Endothelial cell of umbilical vein (primary cell): Measurements from ENCODE around the gene WWC1. TPM values are rescaled to one million over a fixed set of nuclear protein-coding genes. Genes with fewer than 3 reads are reported as not detected.

Experiments
- BruUV-seq: library from RNA; stranded (reverse); fragments of 400-500 nt; replicated peaks from 2 replicates; lab custom pipeline; 2021; lab: Mats Ljungman, UMichigan
- CTCF ChIA-PET: fragments of 300-600, 350-600 bp; sonication (Branson Sonifier 250); formaldehyde crosslinking; loops from one replicate; lab custom pipeline; 2021; ENCODE audit warnings: antibody characterized with exemption, inconsistent platforms; lab: Charles Lee
- POLR2A ChIA-PET: fragments of 300-600, 350-600 bp; sonication (Branson Sonifier 250); formaldehyde crosslinking; loops from one replicate; lab custom pipeline; 2021; ENCODE audit warnings: antibody characterized with exemption, inconsistent platforms; lab: Charles Lee
- DNase-seq: peaks from one replicate; pipeline ENCODE4 v3.0.0-alpha.2; 2011; ENCODE audit warnings: low read depth, low spot score
- FAIRE-seq: peaks from 2 replicates; lab custom pipeline; 2011; peaks lifted over from hg19 to GRCh38; lab: Jason Lieb, UNC
- H2AFZ ChIP-seq: 2 replicates; pipeline ENCODE4 v1.6.0; 2012; ENCODE audit warnings: low read depth, low read length, control low read depth, inconsistent platforms
- H3K27ac ChIP-seq: 2 replicates; pipeline ENCODE4 v1.5.1; 2011; ENCODE audit warnings: low read depth, mild to moderate bottlenecking, control low read depth, low read length, moderate library complexity; ENCODE audit not compliant: insufficient read depth
- H3K27me3 ChIP-seq, 2 experiments: 2 replicates each; pipeline versions ENCODE4 v1.6.0 to v1.6.1; 2011; ENCODE audit warnings: low read length in 2 of 2, mixed read lengths in 1 of 2; ENCODE audit not compliant: control insufficient read depth in 2 of 2, insufficient read depth in 2 of 2
- H3K36me3 ChIP-seq, 2 experiments: 2 replicates in 1 of 2; 3 replicates in 1 of 2; pipeline ENCODE4 v1.5.1; 2011; ENCODE audit warnings: low read length in 2 of 2, mild to moderate bottlenecking in 1 of 2, moderate library complexity in 1 of 2; ENCODE audit not compliant: control insufficient read depth in 2 of 2, insufficient read depth in 2 of 2; ENCODE audit errors: extremely low read depth in 1 of 2
- H3K4me1 ChIP-seq: 3 replicates; pipeline ENCODE4 v1.5.1; 2011; ENCODE audit warnings: mild to moderate bottlenecking, low read length; ENCODE audit not compliant: control insufficient read depth, insufficient read depth; ENCODE audit errors: extremely low read depth
- H3K4me2 ChIP-seq: 2 replicates; pipeline ENCODE4 v1.6.1; 2011; ENCODE audit warnings: low read length, control low read depth, mixed read lengths; ENCODE audit not compliant: insufficient read depth
- H3K4me3 ChIP-seq, 3 experiments: fragments of 200-600 bp in 1 of 3; sonication (generic), shearing (Covaris generic) in 1 of 3; replicated peaks in 1 of 3; 2 replicates each; pipeline ENCODE4 v1.5.1; 2011 to 2016; ENCODE audit warnings: control low read depth in 3 of 3, low read length in 3 of 3, mild to moderate bottlenecking in 2 of 3, inconsistent platforms in 1 of 3, low read depth in 1 of 3, moderate library complexity in 1 of 3; ENCODE audit not compliant: insufficient read depth in 1 of 3
- H3K79me2 ChIP-seq: 2 replicates; pipeline ENCODE4 v1.6.0; 2012; ENCODE audit warnings: low read length, inconsistent platforms; ENCODE audit not compliant: control insufficient read depth, insufficient read depth
- H3K9ac ChIP-seq: replicated peaks from 2 replicates; pipeline ENCODE3; 2011; ENCODE audit warnings: low read length, control low read depth; ENCODE audit not compliant: insufficient read depth; ENCODE audit errors: extremely low read depth
- H3K9me1 ChIP-seq: replicated peaks from 3 replicates; pipeline ENCODE4 v1.6.0; 2011; ENCODE audit warnings: mild to moderate bottlenecking, low read length; ENCODE audit not compliant: control insufficient read depth, insufficient read depth; ENCODE audit errors: extremely low read depth
- H3K9me3 ChIP-seq: replicated peaks from 2 replicates; pipeline ENCODE4 v1.5.1; 2012; ENCODE audit warnings: low read length, inconsistent platforms; ENCODE audit not compliant: control insufficient read depth, insufficient read depth
- H4K20me1 ChIP-seq: replicated peaks from 2 replicates; pipeline ENCODE3; 2011; ENCODE audit warnings: mild to moderate bottlenecking, low read length; ENCODE audit not compliant: control insufficient read depth, insufficient read depth; ENCODE audit errors: extremely low read depth
- EZH2 ChIP-seq: IDR thresholded peaks from 2 replicates; pipeline ENCODE4 v1.6.1; 2012; ENCODE audit warnings: borderline replicate concordance, low read depth, mild to moderate bottlenecking, moderate library complexity, low read length, inconsistent platforms; ENCODE audit not compliant: severe bottlenecking
- FOS ChIP-seq: IDR thresholded peaks from 2 replicates; pipeline ENCODE4 v1.6.1; 2011; ENCODE audit warnings: mild to moderate bottlenecking, low read length, moderate library complexity, borderline replicate concordance; ENCODE audit not compliant: insufficient read depth
- GATA2 ChIP-seq: IDR thresholded peaks from 2 replicates; pipeline ENCODE4 v1.7.0; 2011; ENCODE audit warnings: low read depth, mild to moderate bottlenecking, moderate library complexity, mixed read lengths, low read length; ENCODE audit not compliant: insufficient read length, insufficient read depth
- JUN ChIP-seq: IDR thresholded peaks from 2 replicates; pipeline ENCODE4 v1.6.1; 2011; ENCODE audit warnings: borderline replicate concordance, low read depth; ENCODE audit not compliant: insufficient read length, insufficient read depth
- MYC ChIP-seq: IDR thresholded peaks from one replicate; pipeline ENCODE4 v1.6.1; 2011; ENCODE audit warnings: mild to moderate bottlenecking, low read depth, low read length
- POLR2A ChIP-seq: IDR thresholded peaks from 2 replicates; pipeline ENCODE4 v1.6.1; 2012; ENCODE audit warnings: low read depth, mild to moderate bottlenecking, control low read depth, low read length
- POLR2AphosphoS5 ChIP-seq: IDR thresholded peaks from 2 replicates; pipeline ENCODE4 v1.6.1; 2012; ENCODE audit warnings: low read depth, mild to moderate bottlenecking, control low read depth, low read length, moderate library complexity; ENCODE audit not compliant: insufficient read depth
- dilution Hi-C: fragments of 300-500 bp; cut with MboI; formaldehyde crosslinking; loops from one replicate; pipeline ENCODE4 v1.15.0; 2019; ENCODE audit warnings: low sequenced_read_pairs; ENCODE audit not compliant: extremely low pct_ligation_motif_present
- intact Hi-C: fragments of 100-400 bp; cut with micrococcal nuclease; formaldehyde crosslinking; loops from one replicate; pipeline ENCODE4 v1.10.0; 2022
- polyA plus RNA-seq, 4 experiments: library from polyadenylated mRNA; depleted of rRNA in 3 of 4; stranded (reverse) in 3 of 4; unstranded in 1 of 4; fragments of >200 nt; gene quantifications; 2 replicates each; pipeline versions ENCODE4 v1.2.1 to v1.2.3, GENCODE V29; 2011 to 2012; ENCODE audit warnings: missing spikeins in 1 of 4
- total RNA-seq: library from RNA; stranded (reverse); gene quantifications from 2 replicates; pipeline ENCODE4 v1.2.3, GENCODE V29; 2021
- TF ChIP-seq, protein P1 (sequence below), 2 donors: IDR thresholded peaks; 1 replicate in 1 of 2; 2 replicates in 1 of 2; pipeline ENCODE4 v1.5.1; 2011; ENCODE audit warnings: low read length in 2 of 2, mild to moderate bottlenecking in 2 of 2, moderate library complexity in 2 of 2, control low read depth in 1 of 2, inconsistent platforms in 1 of 2, low read depth in 1 of 2; ENCODE audit not compliant: insufficient read depth in 1 of 2; ENCODE audit errors: extremely low read depth in 1 of 2
- TF ChIP-seq, protein P2 (sequence below): IDR thresholded peaks from 2 replicates; pipeline ENCODE4 v1.6.1; 2011; ENCODE audit not compliant: insufficient read depth, insufficient read length

The WWC1 gene
- total and polyA plus RNA-seq, 2 donors (not counting 3 experiments of a cell fraction or from before 2014, with no cell fraction given) = 0.03 to 0.91 TPM

DNA sequence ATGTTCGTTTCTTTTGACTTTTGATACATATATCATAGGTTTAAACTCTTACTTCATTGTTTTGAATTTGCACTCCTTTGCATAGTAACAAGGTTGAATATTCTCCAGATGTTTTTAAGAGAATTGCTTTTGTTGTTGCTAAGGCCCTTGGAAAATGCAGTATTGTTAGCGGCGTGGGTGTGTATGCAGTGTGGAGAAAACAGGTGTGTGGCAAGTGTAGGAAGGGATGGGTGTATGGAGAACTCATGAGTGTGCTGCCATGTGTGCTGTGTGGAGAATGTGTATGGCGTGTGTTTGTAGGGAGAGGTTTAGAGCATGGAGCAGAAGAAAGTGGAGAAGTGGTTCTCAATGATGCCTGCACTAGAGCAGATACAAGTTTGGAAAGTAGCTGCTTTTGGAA lies 87.3 kb downstream of the WWC1 start:
- ChIA-PET POLR2A (no interaction called here), CTCF (no interaction called here)
- Histone ChIP-seq H3K27me3 (no peaks in the 10 kb centered on the region), H3K4me3 (no peak overlapping the region), H3K4me2 (no peak overlapping the region), H3K9ac (no peak overlapping the region), H3K9me3 (no peaks in the 10 kb centered on the region), H3K4me1 (no peaks in the 10 kb centered on the region), H4K20me1 (no peaks in the 10 kb centered on the region), H3K27ac (no peak overlapping the region), H3K9me1 (no peaks in the 10 kb centered on the region), H3K79me2 (no peaks in the 10 kb centered on the region), H2AFZ (no peak overlapping the region), H3K36me3 (no peaks in the 10 kb centered on the region)
- intact Hi-C loops = no loop called here
- BruUV-seq = no TSS peak
- DNase-seq (no peak), FAIRE-seq (no peak)
- TF ChIP-seq POLR2AphosphoS5 = no peak
- TF ChIP-seq, protein P1, sequence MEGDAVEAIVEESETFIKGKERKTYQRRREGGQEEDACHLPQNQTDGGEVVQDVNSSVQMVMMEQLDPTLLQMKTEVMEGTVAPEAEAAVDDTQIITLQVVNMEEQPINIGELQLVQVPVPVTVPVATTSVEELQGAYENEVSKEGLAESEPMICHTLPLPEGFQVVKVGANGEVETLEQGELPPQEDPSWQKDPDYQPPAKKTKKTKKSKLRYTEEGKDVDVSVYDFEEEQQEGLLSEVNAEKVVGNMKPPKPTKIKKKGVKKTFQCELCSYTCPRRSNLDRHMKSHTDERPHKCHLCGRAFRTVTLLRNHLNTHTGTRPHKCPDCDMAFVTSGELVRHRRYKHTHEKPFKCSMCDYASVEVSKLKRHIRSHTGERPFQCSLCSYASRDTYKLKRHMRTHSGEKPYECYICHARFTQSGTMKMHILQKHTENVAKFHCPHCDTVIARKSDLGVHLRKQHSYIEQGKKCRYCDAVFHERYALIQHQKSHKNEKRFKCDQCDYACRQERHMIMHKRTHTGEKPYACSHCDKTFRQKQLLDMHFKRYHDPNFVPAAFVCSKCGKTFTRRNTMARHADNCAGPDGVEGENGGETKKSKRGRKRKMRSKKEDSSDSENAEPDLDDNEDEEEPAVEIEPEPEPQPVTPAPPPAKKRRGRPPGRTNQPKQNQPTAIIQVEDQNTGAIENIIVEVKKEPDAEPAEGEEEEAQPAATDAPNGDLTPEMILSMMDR (IDR thresholded peaks at IDR 0.05; ENCODE audit: extremely low read depth in 1 of 2, insufficient read depth in 1 of 2, low read depth in 1 of 2, low read length in 2 of 2) = no peak
- no peak for TF ChIP-seq FOS
- TF ChIP-seq GATA2 = no peak
- no peak for TF ChIP-seq JUN
- TF ChIP-seq, protein P2, sequence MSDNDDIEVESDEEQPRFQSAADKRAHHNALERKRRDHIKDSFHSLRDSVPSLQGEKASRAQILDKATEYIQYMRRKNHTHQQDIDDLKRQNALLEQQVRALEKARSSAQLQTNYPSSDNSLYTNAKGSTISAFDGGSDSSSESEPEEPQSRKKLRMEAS = no peak
- no peak for TF ChIP-seq EZH2
- no peak for TF ChIP-seq MYC
- no peak for TF ChIP-seq POLR2A
- dilution Hi-C loops = no loop called here
